Measurements from ENCODE around the gene TRIO. TPM values are rescaled to one million over a fixed set of nuclear protein-coding genes. Genes with fewer than 3 reads are reported as not detected.
A peak's percentile ranks its signal among the peaks of the same experiment; 100 is the strongest.

The TRIO gene
- polyA plus RNA-seq, 4 donors = 92.8 to 122 (median 116) TPM

GRCh38 chr5:14508046-14508445 lies 364.9 kb downstream of the TRIO start:
- DNase-seq (ENCODE audit: low read depth in 4 of 4, low spot score in 2 of 4) = no peak

- no peak for DNase-seq (ENCODE audit: low read depth in 4 of 4, low spot score in 2 of 4)
Observed at GRCh38 chr5:14509556-14509955, 366.4 kb downstream of the TRIO start.

- no peak for DNase-seq (ENCODE audit: low read depth in 4 of 4, low spot score in 2 of 4)
Observed at GRCh38 chr5:14510156-14510734, 367.1 kb downstream of the TRIO start.

- no peak for DNase-seq (ENCODE audit: low read depth in 4 of 4, low spot score in 2 of 4)
Observed at GRCh38 chr5:14510880-14511279, 367.7 kb downstream of the TRIO start.

- DNase-seq (ENCODE audit: low read depth in 4 of 4, low spot score in 2 of 4) = no peak
Observed at GRCh38 chr5:14512574-14512973, 369.4 kb downstream of the TRIO start.

- no peak for DNase-seq (ENCODE audit: low read depth in 4 of 4, low spot score in 2 of 4)
Observed at GRCh38 chr5:14513266-14513665, 370.1 kb downstream of the TRIO start.

GRCh38 chr5:14516901-14517300 lies 373.8 kb downstream of the TRIO start:
- no peak for DNase-seq (ENCODE audit: low read depth in 4 of 4, low spot score in 2 of 4)

GRCh38 chr5:14518638-14519037 lies 375.5 kb downstream of the TRIO start:
- no peak for DNase-seq (ENCODE audit: low read depth in 4 of 4, low spot score in 2 of 4)

GRCh38 chr5:14521748-14522147 lies 378.6 kb downstream of the TRIO start:
- DNase-seq (ENCODE audit: low read depth in 4 of 4, low spot score in 2 of 4) = no peak

GRCh38 chr5:14522721-14523120 lies 379.6 kb downstream of the TRIO start:
- no peak for DNase-seq (ENCODE audit: low read depth in 4 of 4, low spot score in 2 of 4)

- no peak for DNase-seq (ENCODE audit: low read depth in 4 of 4, low spot score in 2 of 4)
Observed at GRCh38 chr5:14523243-14524034, 380.3 kb downstream of the TRIO start.

GRCh38 chr5:14525397-14525796 lies 382.3 kb downstream of the TRIO start:
- DNase-seq (ENCODE audit: low read depth in 4 of 4, low spot score in 2 of 4) = no peak

- DNase-seq (ENCODE audit: low read depth in 4 of 4, low spot score in 2 of 4) = no peak
Observed at GRCh38 chr5:14526493-14526892, 383.4 kb downstream of the TRIO start.

- no peak for DNase-seq (ENCODE audit: low read depth in 4 of 4, low spot score in 2 of 4)
Observed at GRCh38 chr5:14528115-14528514, 385.0 kb downstream of the TRIO start.

- no peak for DNase-seq (ENCODE audit: low read depth in 4 of 4, low spot score in 2 of 4)
Observed at GRCh38 chr5:14528926-14529325, 385.8 kb downstream of the TRIO start.

GRCh38 chr5:14531668-14532067 lies 388.5 kb downstream of the TRIO start:
- DNase-seq (ENCODE audit: low read depth in 4 of 4, low spot score in 2 of 4) = no peak

- no peak for DNase-seq (ENCODE audit: low read depth in 4 of 4, low spot score in 2 of 4)
Observed at GRCh38 chr5:14532180-14532579, 389.0 kb downstream of the TRIO start.

- DNase-seq (ENCODE audit: low read depth in 4 of 4, low spot score in 2 of 4) = peak in 1 of 4 donors; percentile 20
Observed at GRCh38 chr5:14534773-14535172, 391.6 kb downstream of the TRIO start.

- DNase-seq (ENCODE audit: low read depth in 4 of 4, low spot score in 2 of 4) = no peak
Observed at GRCh38 chr5:14545308-14545707, 402.2 kb downstream of the TRIO start.

- no peak for DNase-seq (ENCODE audit: low read depth in 4 of 4, low spot score in 2 of 4)
Observed at GRCh38 chr5:14545862-14546261, 402.7 kb downstream of the TRIO start.

- DNase-seq (ENCODE audit: low read depth in 4 of 4, low spot score in 2 of 4) = no peak
Observed at GRCh38 chr5:14547666-14548065, 404.5 kb downstream of the TRIO start.

GRCh38 chr5:14551211-14551610 lies 408.1 kb downstream of the TRIO start:
- no peak for DNase-seq (ENCODE audit: low read depth in 4 of 4, low spot score in 2 of 4)
